Fibroblast of lung (primary cell): Measurements from ENCODE around the gene PPA1.

ENCODE experiments used
- EZH2 ChIP-seq: IDR thresholded peaks from 2 replicates; pipeline ENCODE4 v1.5.1; 2012; ENCODE audit warnings: low read length, control low read depth, mild to moderate bottlenecking; ENCODE audit errors: missing control alignments
- TF ChIP-seq, protein P1 (sequence below), 2 donors: IDR thresholded peaks in 1 of 2; conservative IDR thresholded peaks in 1 of 2; 1 replicate in 1 of 2; 2 replicates in 1 of 2; pipeline ENCODE4 v1.5.1; 2011 to 2012; ENCODE audit warnings: low read length in 2 of 2, control low read depth in 1 of 2, inconsistent platforms in 1 of 2, low read depth in 1 of 2, mild to moderate bottlenecking in 1 of 2

DNA sequence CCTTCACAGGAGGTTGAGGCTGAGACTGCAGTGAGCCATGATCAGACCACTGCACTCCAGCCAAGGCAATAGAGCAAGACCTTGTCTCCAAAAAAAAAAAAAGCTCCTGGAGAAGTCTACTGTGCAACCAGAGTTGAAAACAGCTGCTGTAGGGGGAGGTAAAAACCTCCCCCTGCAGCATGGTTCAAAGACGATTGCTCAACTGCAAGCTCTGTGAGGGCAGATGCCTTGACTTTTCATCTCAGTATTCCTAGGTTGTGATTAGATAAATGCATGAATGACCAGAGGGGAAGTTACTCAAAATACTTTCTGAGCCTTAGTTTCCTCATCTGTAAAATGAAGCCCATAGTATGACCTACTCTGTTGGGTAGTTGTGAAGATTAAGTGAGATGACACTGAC, 25.0 kb upstream of the PPA1 start:
- TF ChIP-seq, protein P1, sequence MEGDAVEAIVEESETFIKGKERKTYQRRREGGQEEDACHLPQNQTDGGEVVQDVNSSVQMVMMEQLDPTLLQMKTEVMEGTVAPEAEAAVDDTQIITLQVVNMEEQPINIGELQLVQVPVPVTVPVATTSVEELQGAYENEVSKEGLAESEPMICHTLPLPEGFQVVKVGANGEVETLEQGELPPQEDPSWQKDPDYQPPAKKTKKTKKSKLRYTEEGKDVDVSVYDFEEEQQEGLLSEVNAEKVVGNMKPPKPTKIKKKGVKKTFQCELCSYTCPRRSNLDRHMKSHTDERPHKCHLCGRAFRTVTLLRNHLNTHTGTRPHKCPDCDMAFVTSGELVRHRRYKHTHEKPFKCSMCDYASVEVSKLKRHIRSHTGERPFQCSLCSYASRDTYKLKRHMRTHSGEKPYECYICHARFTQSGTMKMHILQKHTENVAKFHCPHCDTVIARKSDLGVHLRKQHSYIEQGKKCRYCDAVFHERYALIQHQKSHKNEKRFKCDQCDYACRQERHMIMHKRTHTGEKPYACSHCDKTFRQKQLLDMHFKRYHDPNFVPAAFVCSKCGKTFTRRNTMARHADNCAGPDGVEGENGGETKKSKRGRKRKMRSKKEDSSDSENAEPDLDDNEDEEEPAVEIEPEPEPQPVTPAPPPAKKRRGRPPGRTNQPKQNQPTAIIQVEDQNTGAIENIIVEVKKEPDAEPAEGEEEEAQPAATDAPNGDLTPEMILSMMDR (conservative IDR thresholded peaks at IDR 0.05 in 1 of 2, IDR thresholded peaks at IDR 0.05 in 1 of 2; ENCODE audit: low read depth in 1 of 2, low read length in 2 of 2), result no peak
- TF ChIP-seq EZH2, result no peak
